PC-9 (cell line): ENCODE results near the gene ZFYVE26.

Source experiments
- CTCF ChIP-seq: fragments of 200-600 bp; sonication (generic); conservative IDR thresholded peaks from 2 replicates; pipeline ENCODE4 v1.6.1; 2017; ENCODE audit warnings: mixed run types, antibody characterized with exemption, mild to moderate bottlenecking, moderate library complexity
- EZH2 ChIP-seq: fragments of 200-600 bp; sonication (generic); IDR thresholded peaks from 2 replicates; pipeline ENCODE4 v1.8.0; 2017; ENCODE audit warnings: antibody characterized with exemption, low read depth

- TF ChIP-seq EZH2: no peak
- no peak for TF ChIP-seq CTCF
These were observed 98.1 kb downstream of the ZFYVE26 start for GRCh38 chr14:67718265-67718664.
